Measurements from ENCODE around the gene BTN1A1. TPM values are rescaled to one million over a fixed set of nuclear protein-coding genes. Genes with fewer than 3 reads are reported as not detected.

Gene BTN1A1
- total RNA-seq, 4 donors from 2014 or later: not detected

GRCh38 chr6:26473758-26474438 lies 26.2 kb upstream of the BTN1A1 start:
- 0 to 3% methylated on average over 12 of the region's 12 CpGs for WGBS, 2 donors
- TF ChIP-seq POLR2A (IDR thresholded peaks at IDR 0.05): no peak
- no peak for TF ChIP-seq CTCF (IDR thresholded peaks at IDR 0.05)
- no peak overlapping the region for H3K4me3 ChIP-seq (ENCODE audit: low read depth, poor library complexity, severe bottlenecking)
- intact Hi-C loops (cut with DNase I; ENCODE audit: low total_unique reads): no loop called here
- DNase-seq (ENCODE audit: low spot score in 2 of 2): peak; percentile 89 to 96

- TF ChIP-seq CTCF (IDR thresholded peaks at IDR 0.05) (no peak), POLR2A (IDR thresholded peaks at IDR 0.05) (no peak)
These were observed 25.6 kb upstream of the BTN1A1 start for GRCh38 chr6:26474439-26474881.

GRCh38 chr6:26475823-26476729 lies 24.0 kb upstream of the BTN1A1 start:
- TF ChIP-seq POLR2A (IDR thresholded peaks at IDR 0.05) (no peak), CTCF (IDR thresholded peaks at IDR 0.05) (no peak)
- no peak overlapping the region for H3K4me3 ChIP-seq (ENCODE audit: low read depth, poor library complexity, severe bottlenecking)
- intact Hi-C loops (cut with DNase I; ENCODE audit: low total_unique reads): no loop called here
- WGBS, 2 donors: 85 to 91% methylated on average over 7 of the region's 7 CpGs
- DNase-seq (ENCODE audit: low spot score in 2 of 2): no peak

More at GRCh38 chr6:26474439-26474881, 25.6 kb upstream of the BTN1A1 start:
- DNase-seq (ENCODE audit: low spot score in 2 of 2): no peak
- intact Hi-C loops (cut with DNase I; ENCODE audit: low total_unique reads): no loop called here
- WGBS, 2 donors: 16 to 31% methylated on average over 2 of the region's 2 CpGs
- H3K4me3 ChIP-seq (ENCODE audit: low read depth, poor library complexity, severe bottlenecking): no peak overlapping the region

GRCh38 chr6:26476896-26477295 lies 23.2 kb upstream of the BTN1A1 start:
- no peak for TF ChIP-seq CTCF (IDR thresholded peaks at IDR 0.05)
- no peak for TF ChIP-seq POLR2A (IDR thresholded peaks at IDR 0.05)
- DNase-seq (ENCODE audit: low spot score in 2 of 2): no peak
- no peak overlapping the region for H3K4me3 ChIP-seq (ENCODE audit: low read depth, poor library complexity, severe bottlenecking)
- 89 to 92% methylated on average over 4 of the region's 4 CpGs for WGBS, 2 donors
- intact Hi-C loops (cut with DNase I; ENCODE audit: low total_unique reads): no loop called here

GRCh38 chr6:26477426-26477825 lies 22.7 kb upstream of the BTN1A1 start:
- intact Hi-C loops (cut with DNase I; ENCODE audit: low total_unique reads): no loop called here
- H3K4me3 ChIP-seq (ENCODE audit: low read depth, poor library complexity, severe bottlenecking): no peak overlapping the region
- WGBS, 2 donors: 56 to 59% methylated on average over 1 of the region's 1 CpG
- no peak for TF ChIP-seq CTCF (IDR thresholded peaks at IDR 0.05)
- no peak for TF ChIP-seq POLR2A (IDR thresholded peaks at IDR 0.05)
- no peak for DNase-seq (ENCODE audit: low spot score in 2 of 2)

Measured in lower leg skin (tissue), 4 donors.